Activated T-cell treated with anti-CD3 and anti-CD28 coated beads, Interleukin-2, amount 50 U/mL, for 4 hours (primary cell): ENCODE data around the gene HNRNPAB. TPM values are rescaled to one million over a fixed set of nuclear protein-coding genes. Genes with fewer than 3 reads are reported as not detected.
"Not testable (repeated sequence)": the region's sequence is repeated elsewhere in the genome, so short reads cannot be mapped to it uniquely, and the experiment has no call there.

Experiments
- ATAC-seq, 2 donors: fragments of 200-7000 bp; cut with Tn5 transposase; one replicate each; pipeline ENCODE4 v1.10.0; 2021
- DNase-seq: peaks from one replicate; pipeline ENCODE4 v3.0.0-alpha.2; 2020
- H3K27me3 Mint-ChIP-seq: one replicate; pipeline ENCODE4 v1.8.0; 2021; ENCODE audit warnings: low read depth, mixed read lengths
- H3K36me3 Mint-ChIP-seq: one replicate; pipeline ENCODE4 v1.8.0; 2022; ENCODE audit warnings: mixed read lengths; ENCODE audit not compliant: insufficient read depth
- H3K4me1 Mint-ChIP-seq: one replicate; pipeline ENCODE4 v1.8.0; 2021; ENCODE audit warnings: low read depth, mixed read lengths
- H3K4me3 Mint-ChIP-seq: one replicate; pipeline ENCODE4 v1.8.0; 2021; ENCODE audit warnings: mild to moderate bottlenecking, moderate library complexity, mixed read lengths
- H3K9me3 Mint-ChIP-seq: one replicate; pipeline ENCODE4 v1.8.0; 2021; ENCODE audit warnings: mixed read lengths
- total RNA-seq, 3 donors: library from RNA; stranded (reverse); gene quantifications; one replicate each; pipeline ENCODE4 v1.2.1, GENCODE V29; 2021

Gene HNRNPAB
- total RNA-seq, 3 donors from 2014 or later = 646 to 699 (median 679) TPM

DNA sequence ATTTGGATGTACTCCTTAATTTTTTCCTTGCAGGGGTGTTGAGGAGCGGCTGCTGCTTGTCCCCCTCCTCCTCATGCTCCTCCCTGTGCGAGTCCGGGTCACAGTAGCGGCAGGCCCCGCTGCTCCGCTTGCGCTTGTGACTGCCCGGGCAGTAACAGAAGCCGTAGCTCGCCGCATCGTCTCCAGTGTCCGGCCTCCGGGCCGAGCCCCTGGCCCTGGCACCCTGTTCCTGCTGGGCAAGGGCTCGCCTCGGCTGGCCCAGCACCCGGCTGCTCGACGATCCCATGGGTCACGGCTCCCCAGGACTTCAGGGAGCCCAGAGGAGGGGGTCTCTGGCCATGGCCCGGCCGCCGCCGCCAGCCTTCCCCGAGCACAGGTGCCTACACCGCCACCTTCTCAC, 17.3 kb upstream of the HNRNPAB start, which contains the start of gene GMCL2:
Gene GMCL2 (minus strand): TSS at position 358 of the 400 bp plus-strand sequence. CDS start 72 bp downstream, at position 286.
- no peaks in the 10 kb centered on the region for H3K36me3 Mint-ChIP-seq
- peaks cover 7% of the 10 kb centered on the region for H3K27me3 Mint-ChIP-seq
- no peaks in the 10 kb centered on the region for H3K9me3 Mint-ChIP-seq
- no peak within 1 kb of the TSS for H3K4me3 Mint-ChIP-seq
- no peak for ATAC-seq
- H3K4me1 Mint-ChIP-seq = peaks cover 6% of the 10 kb centered on the region
- no peak for DNase-seq

DNA sequence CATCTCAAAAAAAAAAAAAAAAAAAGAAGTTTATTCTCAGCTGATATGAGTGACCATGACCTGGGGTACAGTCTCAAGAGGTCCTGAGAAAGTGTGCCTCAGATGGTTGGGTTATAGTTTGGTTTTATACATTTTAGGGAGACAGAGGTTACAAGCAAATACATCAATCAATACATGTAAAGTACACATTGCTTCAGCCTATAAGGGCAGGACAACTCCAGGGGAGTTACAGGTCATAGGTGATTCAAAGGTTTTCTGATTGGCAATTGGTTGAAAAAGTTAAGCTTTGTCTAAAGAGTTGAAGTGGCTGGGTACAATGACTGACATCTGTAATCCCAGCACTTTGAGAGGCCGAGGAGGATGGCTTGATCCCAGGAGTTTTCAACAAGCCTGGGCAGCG, 14.9 kb upstream of the HNRNPAB start:
- peaks cover 12% of the 10 kb centered on the region for H3K4me1 Mint-ChIP-seq
- H3K27me3 Mint-ChIP-seq = peaks cover 13% of the 10 kb centered on the region
- no peak for ATAC-seq
- H3K36me3 Mint-ChIP-seq = no peaks in the 10 kb centered on the region
- no peak for DNase-seq
- H3K9me3 Mint-ChIP-seq = no peaks in the 10 kb centered on the region
- no peak overlapping the region for H3K4me3 Mint-ChIP-seq

DNA sequence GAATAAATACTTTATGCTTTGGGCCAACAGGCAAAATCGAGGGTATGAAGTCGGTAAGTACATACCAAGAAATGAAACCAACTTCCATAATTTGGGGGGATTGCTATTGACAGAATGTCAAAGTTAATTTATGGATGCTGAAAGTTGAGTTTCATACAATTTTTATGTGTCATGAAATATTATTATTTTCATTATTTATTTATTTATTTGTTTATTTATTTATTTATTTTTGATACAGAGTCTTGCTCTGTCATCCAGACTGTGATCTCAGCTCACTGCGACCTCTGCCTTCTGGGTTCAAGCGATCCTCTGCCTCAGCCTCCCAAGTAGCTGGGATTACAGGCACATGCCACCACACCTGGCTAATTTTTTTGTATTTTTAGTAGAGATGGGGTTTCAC, 12.7 kb upstream of the HNRNPAB start:
- Mint-ChIP-seq H3K4me3 (no peak overlapping the region), H3K9me3 (no peaks in the 10 kb centered on the region), H3K36me3 (no peaks in the 10 kb centered on the region), H3K27me3 (peaks cover 13% of the 10 kb centered on the region), H3K4me1 (peaks cover 15% of the 10 kb centered on the region)
- no peak for ATAC-seq
- no peak for DNase-seq

DNA sequence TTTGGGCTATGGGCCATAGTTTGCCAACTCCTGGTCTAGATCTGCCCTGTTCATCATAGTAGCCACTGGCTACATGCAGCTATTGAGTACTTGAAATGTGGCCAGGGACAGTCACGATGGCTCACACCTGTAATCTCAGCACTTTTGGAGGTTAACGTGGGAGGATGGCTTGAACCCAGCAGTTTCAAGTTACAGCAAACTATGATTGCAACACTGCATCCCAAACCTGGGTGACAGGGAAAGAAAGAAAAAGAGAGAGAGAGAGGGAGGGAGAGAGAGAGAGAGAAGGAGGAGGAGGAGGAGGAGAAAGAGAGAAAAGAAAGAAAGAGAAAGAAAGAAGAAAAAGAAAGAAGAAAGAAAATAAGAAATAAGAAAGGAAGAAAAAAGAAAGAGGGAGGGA, 12.1 kb upstream of the HNRNPAB start:
- H3K9me3 Mint-ChIP-seq = no peaks in the 10 kb centered on the region
- peaks cover 15% of the 10 kb centered on the region for H3K4me1 Mint-ChIP-seq
- peaks cover 13% of the 10 kb centered on the region for H3K27me3 Mint-ChIP-seq
- no peak for ATAC-seq
- H3K4me3 Mint-ChIP-seq = no peak overlapping the region
- H3K36me3 Mint-ChIP-seq = no peaks in the 10 kb centered on the region
- no peak for DNase-seq

DNA sequence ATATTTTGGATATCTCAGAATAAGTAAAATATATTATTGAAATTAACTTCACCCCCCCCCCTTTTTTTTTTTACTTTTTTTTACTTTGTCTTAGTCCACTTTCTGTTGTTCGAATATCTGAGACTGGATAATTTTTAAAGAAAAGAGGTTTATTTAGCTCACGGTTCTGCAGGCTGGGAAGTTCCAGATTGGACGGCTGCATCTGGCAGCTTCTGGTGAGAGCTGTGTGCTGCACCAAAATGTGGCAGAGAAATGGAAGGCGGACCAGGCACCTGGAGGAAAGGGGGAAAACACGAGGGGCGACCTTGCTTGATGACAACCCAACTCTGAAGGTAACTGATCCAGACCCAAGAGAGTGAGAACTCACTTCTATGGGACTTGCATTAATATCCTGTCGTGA, 11.5 kb upstream of the HNRNPAB start:
- ATAC-seq (no peak), DNase-seq (no peak)
- Mint-ChIP-seq H3K36me3 (no peaks in the 10 kb centered on the region), H3K9me3 (no peaks in the 10 kb centered on the region), H3K4me3 (no peak overlapping the region), H3K27me3 (peaks cover 13% of the 10 kb centered on the region), H3K4me1 (peaks cover 15% of the 10 kb centered on the region)

DNA sequence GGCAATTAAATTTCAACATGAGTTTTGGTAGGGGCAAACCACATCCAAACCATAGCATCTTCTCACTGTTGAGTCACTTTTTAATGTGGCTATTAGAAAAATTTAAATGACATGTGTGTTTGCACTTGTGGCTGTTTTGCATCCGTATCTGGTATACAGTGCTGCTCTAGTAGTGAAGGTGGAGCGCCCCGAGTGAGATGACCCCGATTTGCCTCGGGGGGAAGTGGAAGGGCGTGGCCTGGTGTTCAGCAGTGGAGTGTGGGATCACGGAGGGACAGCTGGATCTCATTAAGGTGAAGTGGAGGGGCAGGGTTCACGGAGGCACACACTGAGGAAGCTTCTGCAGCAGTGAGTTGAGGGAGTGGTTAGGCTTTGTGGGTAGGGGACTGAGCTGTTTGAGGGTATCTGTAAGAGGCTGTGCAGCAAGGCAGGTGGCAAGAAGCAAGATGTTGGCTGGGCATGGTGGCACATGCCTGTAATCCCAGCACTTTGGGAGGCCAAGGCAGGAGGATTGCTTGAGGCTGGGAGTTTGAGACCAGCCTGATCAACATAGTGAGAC, 11.0 kb upstream of the HNRNPAB start:
- DNase-seq (no peak), ATAC-seq (peak in 1 of 2 donors; percentile 18)
- peaks cover 12% of the 10 kb centered on the region for H3K27me3 Mint-ChIP-seq
- no peak overlapping the region for H3K4me3 Mint-ChIP-seq
- peaks cover 15% of the 10 kb centered on the region for H3K4me1 Mint-ChIP-seq
- H3K9me3 Mint-ChIP-seq = no peaks in the 10 kb centered on the region
- no peaks in the 10 kb centered on the region for H3K36me3 Mint-ChIP-seq

DNA sequence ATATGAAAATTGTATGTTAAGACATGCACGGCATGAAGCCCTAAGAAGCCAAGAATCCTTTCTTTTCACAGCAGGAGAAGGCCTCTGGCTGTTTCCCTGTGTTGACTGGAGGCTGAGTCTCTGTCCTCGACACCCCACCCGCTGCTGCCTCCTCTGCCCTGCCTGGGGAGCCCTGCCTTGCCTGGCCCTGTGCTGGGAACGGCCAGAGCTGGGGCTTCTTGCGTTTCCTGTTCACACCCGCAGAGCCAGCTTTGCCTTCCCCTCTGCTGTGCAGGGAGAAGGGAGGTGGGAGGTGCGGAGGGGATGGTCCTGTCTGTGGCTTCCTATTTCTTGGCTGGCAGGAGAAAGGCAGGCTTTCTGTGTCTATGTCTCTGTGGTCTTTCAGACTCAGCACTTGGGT, 10.3 kb upstream of the HNRNPAB start:
- ATAC-seq (peak; percentile 27 to 43), DNase-seq (no peak)
- Mint-ChIP-seq H3K4me3 (no peak overlapping the region), H3K9me3 (no peaks in the 10 kb centered on the region), H3K4me1 (peaks cover 15% of the 10 kb centered on the region), H3K27me3 (peaks cover 8% of the 10 kb centered on the region), H3K36me3 (no peaks in the 10 kb centered on the region)

DNA sequence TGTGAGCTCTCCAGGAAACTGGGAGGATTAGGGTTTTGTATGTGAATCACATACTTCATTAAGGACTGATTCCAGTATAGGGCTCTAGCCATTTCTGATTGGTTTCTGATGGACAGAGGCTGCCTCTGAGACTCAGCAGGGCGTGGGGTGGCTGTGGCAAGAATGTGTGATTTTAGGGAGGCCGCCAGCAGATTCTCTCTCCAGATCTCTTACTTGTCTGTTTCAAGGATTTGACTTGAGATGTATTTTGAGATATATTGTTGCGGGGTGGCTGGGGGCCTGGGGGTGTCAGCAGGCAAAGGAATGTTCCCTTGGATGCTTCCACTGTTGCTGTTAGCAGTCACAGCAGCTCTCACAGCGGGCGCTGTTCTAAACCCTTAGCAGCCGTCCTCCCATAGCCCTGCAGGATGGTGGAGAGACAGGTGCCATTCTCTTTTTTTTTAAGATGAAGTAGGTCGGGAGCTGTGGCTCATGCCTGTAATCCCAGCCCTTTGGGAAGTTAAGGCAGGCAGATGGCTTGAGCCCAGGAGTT, 8.0 kb upstream of the HNRNPAB start:
- Mint-ChIP-seq H3K36me3 (no peaks in the 10 kb centered on the region), H3K27me3 (peaks cover 8% of the 10 kb centered on the region), H3K4me3 (no peak overlapping the region), H3K4me1 (peaks cover 15% of the 10 kb centered on the region), H3K9me3 (no peaks in the 10 kb centered on the region)
- DNase-seq (no peak), ATAC-seq (no peak)

DNA sequence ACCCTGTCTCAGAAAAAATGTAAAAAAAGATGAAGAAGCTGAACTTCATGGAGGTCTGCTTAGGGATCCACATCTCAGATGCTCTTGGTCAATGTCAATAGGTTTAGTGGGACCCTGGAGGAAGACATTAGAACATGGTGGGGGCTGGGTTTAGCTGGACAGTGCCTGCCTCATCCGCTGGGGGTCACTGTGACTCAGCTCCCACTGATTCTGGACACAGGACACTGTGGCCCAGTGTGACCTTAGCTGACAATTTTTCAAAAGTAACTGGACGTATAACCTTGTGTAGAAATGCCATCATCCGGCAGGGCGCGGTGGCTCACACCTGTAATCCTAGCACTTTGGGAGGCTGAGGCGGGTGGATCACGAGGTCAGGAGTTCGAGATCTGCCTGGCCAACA, 7.3 kb upstream of the HNRNPAB start:
- DNase-seq (no peak), ATAC-seq (no peak)
- H3K36me3 Mint-ChIP-seq = no peaks in the 10 kb centered on the region
- H3K9me3 Mint-ChIP-seq = no peaks in the 10 kb centered on the region
- H3K27me3 Mint-ChIP-seq = peaks cover 6% of the 10 kb centered on the region
- H3K4me3 Mint-ChIP-seq = no peak overlapping the region
- peaks cover 15% of the 10 kb centered on the region for H3K4me1 Mint-ChIP-seq

DNA sequence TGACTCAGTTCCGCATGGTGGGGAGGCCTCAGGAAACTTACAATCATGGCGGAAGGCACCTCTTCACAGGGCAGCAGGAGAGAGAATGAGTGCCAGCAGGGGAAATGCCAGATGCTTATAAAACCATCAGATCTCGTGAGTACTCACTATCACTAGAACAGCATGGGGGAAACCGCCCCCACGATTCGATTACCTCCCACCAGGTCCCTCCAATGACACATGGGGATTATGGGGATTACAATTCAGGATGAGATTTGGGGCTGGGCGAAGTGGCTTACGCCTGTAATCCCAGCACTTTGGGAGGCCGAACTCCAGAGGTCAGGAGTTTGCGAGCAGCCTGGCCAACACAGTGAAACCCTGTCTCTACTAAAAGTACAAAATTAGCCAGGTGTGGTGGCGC, 6.2 kb upstream of the HNRNPAB start:
- not testable (repeated sequence) for H3K9me3 Mint-ChIP-seq, H3K36me3 Mint-ChIP-seq, DNase-seq, H3K27me3 Mint-ChIP-seq, ATAC-seq, H3K4me3 Mint-ChIP-seq
- H3K4me1 Mint-ChIP-seq = peaks cover 12% of the 10 kb centered on the region

DNA sequence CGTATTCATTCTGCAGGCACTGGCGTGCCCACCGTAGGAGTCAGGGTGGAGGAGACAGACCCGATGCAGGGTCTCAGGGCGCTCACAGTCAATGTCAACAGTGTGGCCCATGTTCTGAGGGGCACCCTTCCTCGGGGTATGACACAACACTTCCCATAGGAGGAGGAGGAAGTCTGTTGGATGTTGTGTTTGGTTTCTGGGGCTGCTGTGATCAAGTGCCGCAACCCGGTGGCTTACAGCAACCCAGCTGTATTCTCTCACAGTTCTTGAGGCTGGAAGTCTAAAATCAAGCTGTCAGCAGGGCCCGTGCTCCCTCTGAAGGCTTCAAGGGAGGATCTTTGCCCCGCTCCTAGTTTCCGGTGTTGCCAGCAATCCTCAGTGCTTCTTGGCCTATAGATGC, 5.6 kb upstream of the HNRNPAB start:
- peaks cover 9% of the 10 kb centered on the region for H3K4me1 Mint-ChIP-seq
- H3K4me3 Mint-ChIP-seq = no peak overlapping the region

DNA sequence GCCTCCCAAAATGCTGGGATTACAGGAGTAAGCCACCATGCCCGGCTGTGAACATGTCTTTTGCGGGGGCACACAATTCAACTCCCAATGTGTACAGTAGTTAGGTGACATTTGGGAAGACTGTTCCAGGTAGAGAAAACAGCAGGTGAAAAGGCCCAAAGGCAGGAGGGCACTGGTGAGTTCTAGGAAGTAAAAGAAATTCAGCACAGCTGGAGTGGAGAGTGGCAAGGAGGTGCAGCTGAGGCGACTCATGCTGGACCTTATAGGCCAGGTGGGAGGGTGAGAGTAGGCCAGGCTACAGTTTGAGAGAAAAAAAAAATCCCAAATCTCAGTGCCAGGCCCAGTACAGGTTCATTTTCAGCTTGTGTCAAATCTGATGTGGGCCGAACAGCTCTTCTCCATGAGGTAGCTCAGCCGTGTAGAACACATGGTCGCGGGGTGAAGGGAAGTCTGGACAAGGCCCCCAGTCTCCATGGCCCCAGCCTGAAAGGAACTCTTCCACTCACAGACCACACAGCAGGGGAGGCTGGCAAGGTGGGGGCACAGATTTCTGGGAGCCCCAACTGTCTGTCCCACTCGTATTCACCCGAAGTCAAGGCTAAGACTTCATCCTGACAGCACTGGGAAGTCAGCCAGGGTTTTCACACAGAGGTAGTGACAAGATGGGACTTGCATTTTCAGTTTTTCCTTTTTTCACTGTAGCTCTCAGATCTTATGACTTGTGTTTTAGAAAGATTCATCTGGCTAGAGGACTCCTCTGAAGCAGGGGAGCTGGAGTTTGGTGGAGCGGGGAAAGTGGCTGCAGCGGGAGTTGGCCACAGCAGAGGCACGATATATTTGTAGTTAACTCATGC, 4.5 kb upstream of the HNRNPAB start:
- DNase-seq (no peak), ATAC-seq (no peak)
- Mint-ChIP-seq H3K9me3 (no peaks in the 10 kb centered on the region), H3K4me3 (no peak overlapping the region), H3K27me3 (peaks cover 2% of the 10 kb centered on the region), H3K4me1 (peaks cover 2% of the 10 kb centered on the region), H3K36me3 (peaks cover 2% of the 10 kb centered on the region)

More for the DNA sequence above, 5.6 kb upstream of the HNRNPAB start:
- H3K36me3 Mint-ChIP-seq = no peaks in the 10 kb centered on the region
- no peak for ATAC-seq
- DNase-seq = no peak
- H3K9me3 Mint-ChIP-seq = no peaks in the 10 kb centered on the region
- H3K27me3 Mint-ChIP-seq = no peaks in the 10 kb centered on the region

DNA sequence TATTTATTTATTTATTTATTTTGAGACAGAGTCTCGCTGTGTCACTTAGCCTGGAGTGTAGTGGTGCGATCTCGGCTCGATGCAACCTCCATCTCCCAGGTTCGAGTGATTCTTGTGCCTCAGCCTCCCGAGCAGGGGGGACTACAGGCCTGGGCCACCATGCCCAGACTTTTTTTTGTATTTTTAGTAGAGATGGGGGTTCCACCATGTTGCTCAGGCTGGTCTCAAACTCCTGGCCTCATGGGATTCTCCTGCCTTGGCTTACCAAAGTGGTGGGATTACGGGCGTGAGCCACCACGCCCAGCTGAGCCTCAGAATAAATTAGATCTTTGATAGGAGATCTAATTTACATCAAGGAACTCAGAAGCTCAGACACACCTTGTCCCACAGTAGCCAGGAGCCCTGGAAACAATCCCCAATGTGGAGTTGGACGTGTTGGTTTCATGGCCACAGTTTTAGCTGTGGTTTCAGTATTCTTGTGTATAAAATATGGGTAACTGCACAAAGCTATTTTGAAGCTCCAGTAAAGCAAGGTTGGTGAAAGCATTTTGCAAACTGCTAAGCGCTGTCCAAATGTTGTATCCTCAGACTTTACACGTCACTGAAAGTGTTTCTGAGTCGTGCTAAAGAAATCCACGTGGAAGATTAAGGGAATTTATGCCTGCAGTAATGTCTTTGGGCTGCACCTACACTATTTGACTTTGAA, 3.0 kb upstream of the HNRNPAB start:
- ATAC-seq (no peak), DNase-seq (no peak)
- Mint-ChIP-seq H3K9me3 (no peaks in the 10 kb centered on the region), H3K4me1 (peaks cover 6% of the 10 kb centered on the region), H3K4me3 (no peak overlapping the region), H3K36me3 (peaks cover 13% of the 10 kb centered on the region), H3K27me3 (peaks cover 2% of the 10 kb centered on the region)

DNA sequence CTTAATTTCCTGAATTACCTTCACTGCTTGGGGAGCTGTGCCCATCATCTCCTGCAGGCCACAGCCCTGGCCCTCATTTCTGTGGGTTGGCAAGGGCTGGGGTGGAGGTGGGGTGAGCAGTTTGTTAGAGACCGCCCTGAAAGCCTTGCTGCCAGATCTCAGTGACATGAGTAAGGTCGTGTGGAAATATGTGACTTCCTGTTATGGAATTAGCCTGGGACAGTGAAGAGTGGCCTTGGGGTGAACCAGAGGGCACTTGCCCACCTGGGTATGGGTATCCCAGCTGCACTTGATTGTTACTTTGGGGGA, 2.5 kb upstream of the HNRNPAB start:
- H3K4me3 Mint-ChIP-seq = peak overlapping the region; percentile 5
- ATAC-seq (no peak), DNase-seq (no peak)
- peaks cover 18% of the 10 kb centered on the region for H3K36me3 Mint-ChIP-seq
- peaks cover 11% of the 10 kb centered on the region for H3K4me1 Mint-ChIP-seq
- no peaks in the 10 kb centered on the region for H3K9me3 Mint-ChIP-seq
- H3K27me3 Mint-ChIP-seq = peaks cover 2% of the 10 kb centered on the region
